ACC112 (cell line): Measurements from ENCODE around the gene COPB2.

ENCODE experiments used
- H2AFZ ChIP-seq: fragments of 200-600 bp; sonication (generic); one replicate; pipeline ENCODE4 v1.6.0; 2017; ENCODE audit warnings: antibody characterized with exemption, low read length; ENCODE audit not compliant: unreplicated experiment
- H3K27ac ChIP-seq: fragments of 200-600 bp; sonication (generic); 2 replicates; pipeline ENCODE4 v1.5.1; 2014; ENCODE audit warnings: low read depth, mild to moderate bottlenecking, antibody characterized with exemption, low read length, moderate library complexity
- H3K27me3 ChIP-seq: fragments of 200-600 bp; sonication (generic); 2 replicates; pipeline ENCODE4 v1.6.1; 2014; ENCODE audit warnings: mild to moderate bottlenecking, antibody characterized with exemption, low read length, moderate library complexity, mixed read lengths; ENCODE audit not compliant: insufficient read depth
- H3K36me3 ChIP-seq: fragments of 200-600 bp; sonication (generic); 2 replicates; pipeline ENCODE4 v1.6.1; 2016; ENCODE audit warnings: mild to moderate bottlenecking, antibody characterized with exemption, low read length, moderate library complexity, mixed read lengths; ENCODE audit not compliant: insufficient read depth
- H3K4me1 ChIP-seq: fragments of 200-600 bp; sonication (generic); one replicate; pipeline ENCODE4 v1.6.1; 2016; ENCODE audit warnings: low read length, mixed read lengths; ENCODE audit not compliant: insufficient read depth, unreplicated experiment, control insufficient read depth
- H3K4me3 ChIP-seq: fragments of 200-600 bp; sonication (generic); 2 replicates; pipeline ENCODE4 v1.5.1; 2014; ENCODE audit warnings: mild to moderate bottlenecking, low read depth, low read length
- H3K79me2 ChIP-seq: fragments of 200-600 bp; sonication (generic); one replicate; pipeline ENCODE4 v1.6.0; 2016; ENCODE audit warnings: low read length; ENCODE audit not compliant: control insufficient read depth, unreplicated experiment, insufficient read depth

Gene COPB2

GRCh38 chr3:139308560-139308959, 80.9 kb downstream of the COPB2 start:
- no peaks in the 10 kb centered on the region for H3K27me3 ChIP-seq
- H3K4me1 ChIP-seq: peaks cover 54% of the 10 kb centered on the region
- peak overlapping the region; percentile 85 for H3K27ac ChIP-seq

GRCh38 chr3:139307601-139308555, 81.6 kb downstream of the COPB2 start:
- 0 out of 2 replicates have a peak overlapping the region, but pooled peaks have one; percentile 20 for H3K27ac ChIP-seq
- no peaks in the 10 kb centered on the region for H3K36me3 ChIP-seq
- peaks cover 56% of the 10 kb centered on the region for H3K4me1 ChIP-seq
- H3K79me2 ChIP-seq: no peaks in the 10 kb centered on the region
- no peaks in the 10 kb centered on the region for H3K27me3 ChIP-seq
- H2AFZ ChIP-seq: no peak overlapping the region
- no peak overlapping the region for H3K4me3 ChIP-seq

More at GRCh38 chr3:139308560-139308959, 80.9 kb downstream of the COPB2 start:
- Histone ChIP-seq H3K4me3 (no peak overlapping the region), H3K36me3 (no peaks in the 10 kb centered on the region), H2AFZ (peak overlapping the region; percentile 8), H3K79me2 (no peaks in the 10 kb centered on the region)
